ENCODE measurements around the gene RBM47. TPM values are rescaled to one million over a fixed set of nuclear protein-coding genes. Genes with fewer than 3 reads are reported as not detected.
"Not testable (repeated sequence)": the region's sequence is repeated elsewhere in the genome, so short reads cannot be mapped to it uniquely, and the experiment has no call there.

The RBM47 gene
- total and polyA plus RNA-seq, 10 of the 15 experiments (the other 5 are each of a cell fraction or from before 2014, with no cell fraction given), result 7.9 to 45.0 (median 28.7) TPM

- TF ChIP-seq POLR2AphosphoS5 (IDR thresholded peaks at IDR 0.05; ENCODE audit: low read length) (no peak), BCLAF1 (IDR thresholded peaks at IDR 0.05) (no peak), RELA (IDR thresholded peaks at IDR 0.05; ENCODE audit: borderline replicate concordance, partially characterized antibody) (no peak), RBBP5 (conservative IDR thresholded peaks at IDR 0.05) (no peak), KDM1A (IDR thresholded peaks at IDR 0.05; ENCODE audit: borderline replicate concordance) (no peak), NFXL1 (IDR thresholded peaks at IDR 0.05; ENCODE audit: borderline replicate concordance) (no peak), NFYA (IDR thresholded peaks at IDR 0.05; ENCODE audit: borderline replicate concordance, low read depth, low read length) (no peak), HDAC6 (IDR thresholded peaks at IDR 0.05; ENCODE audit: unreplicated experiment) (no peak), BCL11A (IDR thresholded peaks at IDR 0.05; ENCODE audit: low read depth, low read length) (no peak), ATF3 (IDR thresholded peaks at IDR 0.05; ENCODE audit: borderline replicate concordance, extremely low read depth, low read depth, low read length) (no peak)
Measured at GRCh38 chr4:40412388-40412787, 217.3 kb downstream of the RBM47 start (continued).

- no peak for FAIRE-seq
- in situ Hi-C loops (cut with MboI) (no loop called here), intact Hi-C loops (cut with micrococcal nuclease; ENCODE audit: unreplicated experiment) (no loop called here)
- no peak overlapping the region for H3K4me3 ChIP-seq
- BruUV-seq (replicated peaks), result no TSS peak
- no peaks in the 10 kb centered on the region for H3K36me3 ChIP-seq (ENCODE audit: control insufficient read depth in 2 of 2, insufficient read depth in 2 of 2, low read length in 1 of 2)
- DNase-seq (ENCODE audit: low read depth, low spot score), result no peak
- no peaks in the 10 kb centered on the region for H3K27me3 ChIP-seq (replicated peaks in 1 of 2; ENCODE audit: control insufficient read depth in 2 of 2, insufficient read depth in 2 of 2, low read length in 1 of 2)
- no peak overlapping the region for H2AFZ ChIP-seq (ENCODE audit: control insufficient read depth, low read depth, low read length)
- WGBS (ENCODE audit: insufficient coverage, insufficient replicate concordance, low lambda C conversion rate, missing lambda C conversion rate), result 0% methylated on average over 1 of the region's 1 CpG
- SMC1A ChIA-PET (ENCODE audit: uncharacterized antibody, unreplicated experiment), result interaction anchor here (0.9 kb wide), 1 partner anchor 77 kb away, joined by 4 read pairs; no protein-coding TSS in a partner anchor
- H3K79me2 ChIP-seq (ENCODE audit: control insufficient read depth, insufficient read depth, low read length), result no peaks in the 10 kb centered on the region
- TF ChIP-seq RUNX3 (IDR thresholded peaks at IDR 0.05; ENCODE audit: low read length) (0 out of 2 replicates have a peak, but pooled peaks have one; percentile 7), ZNF217 (IDR thresholded peaks at IDR 0.05) (no peak)
- no peaks in the 10 kb centered on the region for H3K4me1 ChIP-seq (ENCODE audit: control insufficient read depth, insufficient read depth, low read length)
- no peak overlapping the region for H3K27ac ChIP-seq (ENCODE audit: control insufficient read depth, insufficient read depth)
- POLR2A ChIA-PET, result no interaction called here
- RAD21 ChIA-PET (ENCODE audit: unreplicated experiment), result interaction anchor here (0.6 kb wide), 1 partner anchor 312 kb away, joined by 3 read pairs; no protein-coding TSS in a partner anchor
- CTCF ChIA-PET, result no interaction called here
- no peak overlapping the region for H3K4me2 ChIP-seq (ENCODE audit: control insufficient read depth, insufficient read depth)
- no peaks in the 10 kb centered on the region for H4K20me1 ChIP-seq (ENCODE audit: control insufficient read depth, insufficient read depth)
- peak; percentile 30; the same call in 1 of the 3 replicates for ATAC-seq
- no peak overlapping the region for H3K9ac ChIP-seq (ENCODE audit: control insufficient read depth, insufficient read depth, low read length)
- H3K9me3 ChIP-seq (replicated peaks; ENCODE audit: control insufficient read depth, insufficient read depth, low read length), result peaks cover 6% of the 10 kb centered on the region; the same call in 1 of the 3 replicates
Measured at GRCh38 chr4:40409835-40410234, 219.8 kb downstream of the RBM47 start.

GRCh38 chr4:40407468-40407867, 222.2 kb downstream of the RBM47 start:
- H3K9me3 ChIP-seq (replicated peaks; ENCODE audit: control insufficient read depth, insufficient read depth, low read length); DNase-seq (ENCODE audit: low read depth, low spot score); H4K20me1 ChIP-seq (ENCODE audit: control insufficient read depth, insufficient read depth); BruUV-seq (replicated peaks); H3K4me2 ChIP-seq (ENCODE audit: control insufficient read depth, insufficient read depth); H2AFZ ChIP-seq (ENCODE audit: control insufficient read depth, low read depth, low read length); intact Hi-C loops (cut with micrococcal nuclease; ENCODE audit: unreplicated experiment); H3K4me3 ChIP-seq; RAD21 ChIA-PET (ENCODE audit: unreplicated experiment); H3K27me3 ChIP-seq (replicated peaks in 1 of 2; ENCODE audit: control insufficient read depth in 2 of 2, insufficient read depth in 2 of 2, low read length in 1 of 2); H3K27ac ChIP-seq (ENCODE audit: control insufficient read depth, insufficient read depth); SMC1A ChIA-PET (ENCODE audit: uncharacterized antibody, unreplicated experiment); H3K36me3 ChIP-seq (ENCODE audit: control insufficient read depth in 2 of 2, insufficient read depth in 2 of 2, low read length in 1 of 2); POLR2A ChIA-PET; in situ Hi-C loops (cut with MboI); H3K9ac ChIP-seq (ENCODE audit: control insufficient read depth, insufficient read depth, low read length); H3K79me2 ChIP-seq (ENCODE audit: control insufficient read depth, insufficient read depth, low read length); H3K4me1 ChIP-seq (ENCODE audit: control insufficient read depth, insufficient read depth, low read length); ATAC-seq; FAIRE-seq: not testable (repeated sequence)
- 17% methylated on average over 3 of the region's 3 CpGs for WGBS (ENCODE audit: insufficient coverage, insufficient replicate concordance, low lambda C conversion rate, missing lambda C conversion rate)
- CTCF ChIA-PET, result interaction anchor here (0.6 kb wide), 1 partner anchor 9 kb away, joined by 3 read pairs; no protein-coding TSS in a partner anchor

All from GM12878 (cell line).